ENCODE measurements around the gene RSAD2.
"Not testable (repeated sequence)": the region's sequence is repeated elsewhere in the genome, so short reads cannot be mapped to it uniquely, and the experiment has no call there.

RSAD2 gene

GRCh38 chr2:6864231-6864754 lies 13.3 kb upstream of the RSAD2 start:
- DNase-seq: no peak

- DNase-seq: peak; percentile 68
These were observed 12.6 kb upstream of the RSAD2 start for GRCh38 chr2:6864923-6865345.

GRCh38 chr2:6865346-6866274 lies 12.0 kb upstream of the RSAD2 start, which contains the start of gene CMPK2:
Gene CMPK2 (minus strand): TSS chr2:6865907. CDS start chr2:6865696, 211 bp downstream.
- DNase-seq: peak; percentile 88

- no peak for DNase-seq
These were observed 11.3 kb upstream of the RSAD2 start for GRCh38 chr2:6866275-6866671.

GRCh38 chr2:6866982-6867381 lies 10.6 kb upstream of the RSAD2 start:
- DNase-seq: no peak

- DNase-seq: no peak
These were observed 5.2 kb upstream of the RSAD2 start for GRCh38 chr2:6872394-6872793.

- DNase-seq: no peak
These were observed 3.5 kb upstream of the RSAD2 start for GRCh38 chr2:6874032-6874431.

- DNase-seq: no peak
These were observed 1.3 kb upstream of the RSAD2 start for GRCh38 chr2:6876309-6876708.

GRCh38 chr2:6878549-6878948 lies 972 bp downstream of the RSAD2 start:
- DNase-seq: no peak

GRCh38 chr2:6879011-6879410 lies 1.4 kb downstream of the RSAD2 start:
- DNase-seq: no peak

GRCh38 chr2:6880200-6880733 lies 2.7 kb downstream of the RSAD2 start:
- no peak for DNase-seq

- DNase-seq: no peak
These were observed 3.5 kb downstream of the RSAD2 start for GRCh38 chr2:6881046-6881445.

- DNase-seq: no peak
These were observed 3.9 kb downstream of the RSAD2 start for GRCh38 chr2:6881516-6881915.

GRCh38 chr2:6883448-6884122 lies 6.0 kb downstream of the RSAD2 start:
- DNase-seq: no peak

GRCh38 chr2:6885551-6885950 lies 8.0 kb downstream of the RSAD2 start:
- no peak for DNase-seq

GRCh38 chr2:6885968-6886367 lies 8.4 kb downstream of the RSAD2 start:
- no peak for DNase-seq

- DNase-seq: no peak
These were observed 10.2 kb downstream of the RSAD2 start for GRCh38 chr2:6887751-6888192.

- DNase-seq: no peak
These were observed 11.1 kb downstream of the RSAD2 start for GRCh38 chr2:6888724-6889123.

GRCh38 chr2:6893876-6894482 lies 16.4 kb downstream of the RSAD2 start:
- no peak for DNase-seq

GRCh38 chr2:6896930-6897759 lies 19.6 kb downstream of the RSAD2 start:
- peak; percentile 32 for DNase-seq

GRCh38 chr2:6902581-6902980 lies 25.0 kb downstream of the RSAD2 start:
- not testable (repeated sequence) for DNase-seq

- no peak for DNase-seq
These were observed 28.1 kb downstream of the RSAD2 start for GRCh38 chr2:6905668-6906067.

Data from right kidney (tissue), 1 donor.